ENCODE results near the gene KRTAP19-7.

KRTAP19-7 gene, protein sequence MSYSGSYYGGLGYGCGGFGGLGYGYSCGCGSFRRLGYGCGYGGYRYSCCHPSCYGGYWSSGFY

GRCh38 chr21:30561264-30561895, at the start of gene KRTAP19-7:
KRTAP19-7 (minus strand) TSS chr21:30561314; CDS start chr21:30561289, 25 bp downstream.
- no peak for DNase-seq (ENCODE audit: low read depth in 4 of 4, low spot score in 1 of 4)

DNA sequence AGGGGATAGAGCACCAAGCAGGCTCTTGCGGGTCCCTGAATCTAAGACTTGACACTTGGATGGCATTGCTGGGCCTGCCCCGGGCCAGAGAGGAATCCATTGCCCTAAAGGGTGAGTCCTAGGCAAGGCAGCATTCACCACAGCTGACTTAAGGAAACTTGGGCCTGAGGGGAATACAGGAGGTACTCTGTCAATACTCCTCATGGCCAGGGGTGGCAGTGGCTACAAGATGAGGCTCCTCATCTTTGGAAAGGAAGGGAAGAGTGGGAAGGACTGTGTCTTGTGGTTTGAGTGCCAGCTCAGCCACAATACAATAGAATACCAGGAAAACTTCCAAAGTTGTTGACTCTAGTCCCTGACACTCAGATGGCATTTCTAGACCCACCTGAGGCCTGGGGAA, 44.9 kb upstream of the KRTAP19-7 start:
- DNase-seq (ENCODE audit: low read depth in 4 of 4, low spot score in 1 of 4): no peak

DNA sequence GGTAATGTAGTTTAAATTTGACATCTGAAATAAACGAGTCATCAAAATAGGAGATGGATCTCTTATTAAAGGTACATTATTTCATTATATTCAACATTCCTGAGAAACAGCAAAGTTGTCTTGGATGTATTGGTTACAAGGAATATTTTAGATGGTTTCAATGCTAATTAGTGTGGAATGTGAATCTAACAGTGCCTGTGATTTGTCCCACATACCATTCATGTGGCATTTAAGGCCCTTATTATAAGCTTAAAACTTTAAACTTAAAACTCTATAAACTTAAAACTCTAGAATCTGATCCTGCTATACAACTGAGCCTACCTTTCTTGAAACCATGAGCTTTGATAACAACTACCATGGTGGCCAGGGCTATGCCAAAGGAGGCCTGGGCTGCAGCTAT, 39.7 kb upstream of the KRTAP19-7 start, which contains the start of gene KRTAP22-1:
Gene KRTAP22-1, plus strand, starts transcription at position 301 of the 400 bp plus-strand sequence.
- no peak for DNase-seq (ENCODE audit: low read depth in 4 of 4, low spot score in 1 of 4)

DNA sequence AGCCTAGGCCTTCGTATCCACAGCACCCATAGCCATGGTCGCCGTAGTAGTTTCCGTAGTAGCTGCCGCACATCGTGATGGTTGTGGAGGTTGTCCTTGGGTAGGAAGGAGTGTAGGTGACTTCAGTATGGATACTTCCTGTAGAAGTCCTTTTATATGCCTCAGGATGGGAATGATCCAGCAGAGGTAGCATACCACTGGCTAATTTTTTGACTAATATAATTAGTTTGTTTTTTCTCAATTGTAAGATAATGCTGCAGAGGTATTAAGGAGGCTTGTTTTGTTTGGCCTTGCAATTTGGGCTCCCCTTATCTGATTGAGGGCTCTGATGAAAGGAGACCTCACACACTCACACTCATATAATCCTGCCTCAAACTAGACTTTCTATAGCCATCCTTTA, 37.7 kb upstream of the KRTAP19-7 start, which contains the start of gene KRTAP6-2:
Gene KRTAP6-2, minus strand, starts transcription at position 101 of the 400 bp plus-strand sequence. Its CDS starts 28 bp downstream, at position 73.
- DNase-seq (ENCODE audit: low read depth in 4 of 4, low spot score in 1 of 4): no peak

DNA sequence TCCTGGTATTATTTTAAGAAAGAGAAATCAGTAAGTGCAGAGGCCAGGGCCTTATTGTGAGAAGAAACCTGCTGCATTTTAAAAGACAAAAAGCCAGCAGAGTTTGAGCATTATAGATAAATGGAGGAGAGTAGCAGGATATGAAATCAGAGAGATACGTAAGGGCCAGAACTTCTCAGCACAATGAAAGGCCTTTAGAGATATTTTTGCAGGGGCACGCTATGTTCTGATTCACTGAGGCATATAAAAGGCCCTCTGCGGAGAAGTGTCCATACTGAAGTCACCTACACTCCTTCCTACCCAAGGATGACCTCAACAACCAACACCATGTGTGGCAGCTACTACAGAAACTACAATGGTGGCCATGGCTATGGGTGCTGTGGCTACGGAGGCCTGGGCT, 31.0 kb upstream of the KRTAP19-7 start, which contains the start of gene KRTAP6-3:
Gene KRTAP6-3, plus strand, starts transcription at position 301 of the 400 bp plus-strand sequence. Its CDS starts 6 bp downstream, at position 307.
- DNase-seq (ENCODE audit: low read depth in 4 of 4, low spot score in 1 of 4): no peak

DNA sequence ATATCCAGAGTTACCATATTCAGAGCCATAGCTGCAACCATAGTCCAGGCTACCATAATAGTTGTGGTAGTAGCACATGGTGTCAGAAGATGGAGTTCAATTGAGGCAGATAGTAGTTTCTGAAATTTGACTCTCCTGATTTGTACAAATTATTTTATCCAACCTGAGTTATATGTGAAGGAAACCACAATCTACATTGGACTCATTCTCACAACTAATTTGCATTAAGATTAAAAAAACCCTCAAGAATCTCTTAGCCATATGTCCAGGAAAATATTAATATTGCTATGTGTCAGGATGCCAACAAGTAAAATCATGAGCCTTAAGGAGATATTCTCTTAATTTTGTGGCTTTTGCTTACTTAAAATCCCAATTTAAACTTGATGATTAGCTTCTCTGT, 29.2 kb upstream of the KRTAP19-7 start, which contains the start of gene KRTAP22-2:
Gene KRTAP22-2, minus strand, starts transcription at position 101 of the 400 bp plus-strand sequence.
- no peak for DNase-seq (ENCODE audit: low read depth in 4 of 4, low spot score in 1 of 4)

GRCh38 chr21:30582870-30583269, 21.8 kb upstream of the KRTAP19-7 start:
- DNase-seq (ENCODE audit: low read depth in 4 of 4, low spot score in 1 of 4): no peak

DNA sequence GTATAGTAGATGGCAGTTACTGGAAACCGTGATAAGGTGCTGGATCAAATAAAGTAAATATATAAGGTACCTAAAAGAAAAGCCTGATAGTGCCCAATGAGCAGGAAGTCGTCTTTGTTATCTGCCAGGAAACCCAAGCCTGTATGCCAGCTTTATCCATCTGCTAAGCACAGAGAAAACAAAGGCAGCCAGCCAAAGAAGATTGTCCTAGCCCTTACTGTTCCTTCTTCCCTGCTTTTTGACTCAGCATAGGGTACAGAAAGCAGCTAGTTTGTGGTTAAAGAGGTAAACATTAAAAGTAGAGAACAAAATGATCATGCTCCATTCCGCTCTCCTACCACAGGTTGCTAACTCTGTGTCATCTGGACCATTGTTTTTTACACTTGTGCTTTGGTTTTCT, 19.0 kb upstream of the KRTAP19-7 start:
- DNase-seq (ENCODE audit: low read depth in 4 of 4, low spot score in 1 of 4): no peak

GRCh38 chr21:30579346-30579745, 18.2 kb upstream of the KRTAP19-7 start:
- DNase-seq (ENCODE audit: low read depth in 4 of 4, low spot score in 1 of 4): no peak

- DNase-seq (ENCODE audit: low read depth in 4 of 4, low spot score in 1 of 4): no peak
Observed at GRCh38 chr21:30577766-30578165, 16.7 kb upstream of the KRTAP19-7 start.

DNA sequence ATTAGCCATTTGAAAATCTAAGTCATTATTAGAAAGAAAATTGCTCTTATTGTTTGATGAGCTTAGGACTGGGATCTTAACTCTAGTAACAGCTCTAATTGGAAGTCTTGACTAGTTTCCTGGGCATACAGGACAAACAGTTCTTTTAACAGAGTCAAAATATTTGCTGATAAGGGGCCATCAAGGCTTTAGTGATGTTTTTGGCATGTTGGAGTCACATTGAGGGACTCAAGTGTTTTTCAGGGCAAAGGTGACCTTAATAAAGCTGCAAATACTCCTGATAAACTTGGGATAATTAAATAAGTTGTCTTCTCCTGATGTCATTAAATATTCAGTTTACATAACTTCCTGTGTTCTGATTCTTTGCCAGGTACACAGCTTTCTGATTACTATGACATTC, 6.5 kb upstream of the KRTAP19-7 start:
- DNase-seq (ENCODE audit: low read depth in 4 of 4, low spot score in 1 of 4): no peak

DNA sequence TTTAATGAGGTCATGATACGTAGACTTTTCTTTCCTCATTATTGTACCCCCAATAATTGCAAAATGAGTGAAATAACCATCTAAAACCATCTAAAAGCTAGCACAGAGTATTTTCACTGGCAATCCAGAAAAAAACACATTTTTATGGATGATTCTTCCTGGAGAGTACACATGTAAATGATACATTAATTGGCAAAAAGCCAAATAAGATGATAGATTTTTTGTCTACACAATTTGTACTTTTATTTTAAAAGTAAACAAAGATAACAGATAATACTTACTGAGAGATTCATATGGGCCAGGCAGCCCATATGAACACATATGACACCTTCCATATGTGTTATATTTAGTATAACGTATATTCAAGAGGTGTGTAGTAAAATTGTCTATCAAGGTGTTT, 2.5 kb upstream of the KRTAP19-7 start:
- no peak for DNase-seq (ENCODE audit: low read depth in 4 of 4, low spot score in 1 of 4)

GRCh38 chr21:30563072-30563471, 2.0 kb upstream of the KRTAP19-7 start:
- DNase-seq (ENCODE audit: low read depth in 4 of 4, low spot score in 1 of 4): no peak

- no peak for DNase-seq (ENCODE audit: low read depth in 4 of 4, low spot score in 1 of 4)
Observed at GRCh38 chr21:30561957-30562356, 843 bp upstream of the KRTAP19-7 start.

GRCh38 chr21:30555095-30555494, 6.0 kb downstream of the KRTAP19-7 start:
- no peak for DNase-seq (ENCODE audit: low read depth in 4 of 4, low spot score in 1 of 4)

DNA sequence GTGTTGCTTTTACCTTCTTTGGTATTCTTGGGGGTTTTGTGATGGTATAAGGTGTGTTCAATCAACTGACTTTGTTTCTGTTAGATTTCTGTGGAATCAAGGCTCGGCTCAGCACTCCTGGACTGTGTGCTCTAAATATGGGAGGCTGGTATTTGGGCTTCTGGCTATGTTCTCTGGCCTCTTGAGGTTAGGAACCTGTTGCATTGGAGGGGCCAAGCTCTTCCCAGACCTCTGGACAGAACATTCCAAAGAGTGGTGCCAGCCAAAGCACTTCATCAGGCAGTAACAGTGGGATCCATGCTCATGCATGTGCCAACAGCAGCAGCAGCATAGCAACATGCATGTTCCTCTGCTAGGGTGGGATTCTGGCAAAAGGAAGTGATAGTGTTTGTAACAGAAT, 8.3 kb downstream of the KRTAP19-7 start:
- DNase-seq (ENCODE audit: low read depth in 4 of 4, low spot score in 1 of 4): no peak

DNA sequence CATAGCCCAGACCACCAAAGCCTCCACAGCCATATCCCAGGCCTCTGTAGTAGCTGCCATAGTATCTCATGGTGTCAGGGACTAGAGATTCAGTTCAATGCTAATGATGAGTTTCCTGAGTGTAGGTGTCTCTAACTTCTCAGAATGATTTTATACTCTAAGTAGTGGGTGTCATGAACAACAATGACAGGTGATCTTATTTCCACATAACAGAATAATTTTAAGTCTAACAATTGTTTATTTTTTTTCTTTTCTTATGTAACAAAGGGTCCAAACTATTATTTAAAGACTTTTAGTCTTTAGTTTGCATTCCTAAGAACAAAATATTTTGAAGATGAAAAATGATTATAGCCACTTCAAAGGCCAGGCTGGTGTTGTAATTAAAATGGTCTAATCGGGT, 19.4 kb downstream of the KRTAP19-7 start, which contains the start of gene KRTAP19-6:
Gene KRTAP19-6, minus strand, starts transcription at position 101 of the 400 bp plus-strand sequence. Its CDS starts 31 bp downstream, at position 70.
- DNase-seq (ENCODE audit: low read depth in 4 of 4, low spot score in 1 of 4): no peak

DNA sequence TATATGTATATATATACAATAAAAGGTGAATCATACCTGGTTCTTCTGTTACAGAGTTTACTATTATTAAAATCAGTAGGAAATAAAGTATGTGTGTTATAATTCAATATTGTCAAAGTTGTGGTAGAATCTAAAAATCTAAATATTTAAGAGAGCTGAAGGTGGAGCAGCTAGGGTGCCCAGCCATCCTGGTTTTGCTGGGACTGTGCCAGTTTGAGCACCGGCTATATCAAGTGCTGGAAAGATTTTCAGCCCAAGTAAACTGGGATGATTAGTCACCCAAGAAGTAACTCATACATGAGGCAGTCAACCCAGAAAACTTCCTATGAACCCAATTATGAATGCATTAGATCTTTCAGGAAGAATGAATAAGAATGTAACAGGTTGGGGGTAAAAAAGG, 42.2 kb downstream of the KRTAP19-7 start:
- DNase-seq (ENCODE audit: low read depth in 4 of 4, low spot score in 1 of 4): no peak

GRCh38 chr21:30515681-30516080, 45.4 kb downstream of the KRTAP19-7 start:
- DNase-seq (ENCODE audit: low read depth in 4 of 4, low spot score in 1 of 4): no peak
